ENCODE results near the gene SMARCB1.

DNA sequence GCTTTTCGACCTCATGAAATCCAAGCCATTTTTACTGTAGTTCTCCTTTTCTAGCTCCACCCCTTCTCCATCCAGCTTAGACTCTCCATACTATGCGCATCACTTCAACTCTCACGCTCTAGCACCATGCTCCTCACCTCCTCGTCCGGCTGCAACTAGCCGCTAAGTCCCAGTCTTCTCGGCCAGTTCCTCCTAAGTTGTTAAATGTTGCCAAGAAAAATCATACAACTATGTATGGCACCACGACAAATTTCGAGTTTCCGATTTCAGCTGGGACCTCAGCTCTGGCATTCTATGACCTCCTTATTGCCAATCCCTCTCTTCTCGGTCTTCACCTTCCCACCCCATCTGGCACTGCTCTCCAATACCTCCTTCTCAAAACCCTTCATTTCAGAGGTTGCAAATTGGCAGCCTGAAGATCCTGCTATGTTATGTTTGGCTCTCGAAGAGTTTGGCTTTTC lies 36.9 kb upstream of the SMARCB1 start:
- TF ChIP-seq, protein P1, sequence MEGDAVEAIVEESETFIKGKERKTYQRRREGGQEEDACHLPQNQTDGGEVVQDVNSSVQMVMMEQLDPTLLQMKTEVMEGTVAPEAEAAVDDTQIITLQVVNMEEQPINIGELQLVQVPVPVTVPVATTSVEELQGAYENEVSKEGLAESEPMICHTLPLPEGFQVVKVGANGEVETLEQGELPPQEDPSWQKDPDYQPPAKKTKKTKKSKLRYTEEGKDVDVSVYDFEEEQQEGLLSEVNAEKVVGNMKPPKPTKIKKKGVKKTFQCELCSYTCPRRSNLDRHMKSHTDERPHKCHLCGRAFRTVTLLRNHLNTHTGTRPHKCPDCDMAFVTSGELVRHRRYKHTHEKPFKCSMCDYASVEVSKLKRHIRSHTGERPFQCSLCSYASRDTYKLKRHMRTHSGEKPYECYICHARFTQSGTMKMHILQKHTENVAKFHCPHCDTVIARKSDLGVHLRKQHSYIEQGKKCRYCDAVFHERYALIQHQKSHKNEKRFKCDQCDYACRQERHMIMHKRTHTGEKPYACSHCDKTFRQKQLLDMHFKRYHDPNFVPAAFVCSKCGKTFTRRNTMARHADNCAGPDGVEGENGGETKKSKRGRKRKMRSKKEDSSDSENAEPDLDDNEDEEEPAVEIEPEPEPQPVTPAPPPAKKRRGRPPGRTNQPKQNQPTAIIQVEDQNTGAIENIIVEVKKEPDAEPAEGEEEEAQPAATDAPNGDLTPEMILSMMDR (conservative IDR thresholded peaks at IDR 0.05): no peak
- TF ChIP-seq EZH2 (IDR thresholded peaks at IDR 0.05; ENCODE audit: low read depth): no peak
